Right atrium auricular region (tissue), 2 donors: ENCODE data around the gene C11orf54. TPM values are rescaled to one million over a fixed set of nuclear protein-coding genes. Genes with fewer than 3 reads are reported as not detected.

ENCODE experiments used
- DNase-seq: peaks from one replicate; pipeline ENCODE4 v3.0.0-alpha.2; 2019; ENCODE audit warnings: low spot score
- H3K27ac ChIP-seq, 2 donors: fragments of 200-600 bp; sonication (generic); 1 replicate in 1 of 2; 2 replicates in 1 of 2; pipeline ENCODE4 v1.5.1; 2016 to 2019
- H3K27me3 ChIP-seq, 2 donors: fragments of 200-600 bp; sonication (generic); one replicate each; pipeline versions ENCODE4 v1.5.1 to v1.6.0; 2017 to 2019
- H3K36me3 ChIP-seq: fragments of 200-600 bp; sonication (generic); one replicate; pipeline ENCODE4 v1.5.1; 2016
- H3K4me1 ChIP-seq, 2 donors: fragments of 200-600 bp; sonication (generic); one replicate each; pipeline versions ENCODE4 v1.5.1 to v1.6.0; 2017 to 2019
- H3K4me3 ChIP-seq, 2 donors: fragments of 200-600 bp; sonication (generic); 1 replicate in 1 of 2; 2 replicates in 1 of 2; pipeline ENCODE4 v1.5.1; 2017 to 2019; ENCODE audit warnings: mild to moderate bottlenecking in 1 of 2, moderate library complexity in 1 of 2
- H3K9me3 ChIP-seq, 2 donors: fragments of 200-600 bp; sonication (generic); one replicate each; pipeline ENCODE4 v1.5.1; 2019
- CTCF ChIP-seq, 2 donors: fragments of 200-600 bp; sonication (generic); IDR thresholded peaks; one replicate each; pipeline ENCODE4 v1.5.1; 2019; ENCODE audit warnings: antibody characterized with exemption in 2 of 2
- total RNA-seq, 2 donors: library from RNA; depleted of rRNA; stranded (reverse); fragments of >200 nt; gene quantifications; one replicate each; pipeline ENCODE4 v1.1.0, GENCODE V29; 2016

C11orf54 gene
- total RNA-seq, 2 donors from 2014 or later: 29.5 to 37.2 TPM

GRCh38 chr11:93729129-93729616, 12.3 kb upstream of the C11orf54 start:
- no peak for TF ChIP-seq CTCF (IDR thresholded peaks at IDR 0.05)

DNA sequence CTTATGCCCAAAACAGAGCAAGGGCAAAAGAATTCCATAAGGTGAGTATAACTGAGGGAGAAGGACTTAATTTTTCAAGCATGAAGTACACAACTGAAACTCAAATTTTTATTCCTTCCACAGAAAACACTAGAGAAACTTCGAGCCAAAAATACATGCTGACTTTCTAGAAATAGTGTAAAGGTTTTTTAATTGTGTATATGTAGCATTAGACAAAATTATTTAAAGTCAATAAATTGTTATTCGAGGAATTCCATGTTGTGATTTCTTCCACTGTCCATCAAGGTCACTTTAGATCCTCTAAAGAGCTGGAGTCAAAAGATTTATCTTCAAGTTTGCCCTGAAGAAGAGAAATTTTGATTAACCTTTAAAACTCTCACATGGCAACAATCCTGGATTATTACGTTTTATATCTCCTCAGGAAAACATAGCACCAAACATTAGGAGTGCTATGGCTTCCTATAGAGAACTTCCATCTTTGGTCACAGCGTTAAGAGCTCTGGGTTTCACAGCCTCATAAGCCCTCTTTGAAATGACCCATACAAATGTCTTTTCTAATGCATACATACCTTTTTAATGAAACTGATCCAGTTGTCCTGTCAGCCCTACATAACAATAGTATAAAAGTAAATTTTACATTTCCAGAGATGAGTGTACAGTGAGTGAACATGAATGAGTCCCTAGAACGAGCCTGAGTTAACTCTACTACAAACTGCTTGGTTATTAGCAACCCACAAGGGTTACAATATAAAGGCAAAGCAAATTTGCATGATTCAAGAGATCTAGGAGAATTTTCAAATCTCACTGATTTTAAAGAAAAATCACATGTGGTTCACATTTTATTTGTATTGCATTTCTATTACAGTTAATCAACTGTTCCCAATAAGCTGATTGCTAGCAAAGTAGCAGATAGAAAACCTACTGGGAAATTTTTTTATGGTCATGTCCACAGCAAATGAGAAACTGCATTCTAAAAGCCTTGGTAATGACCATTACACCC, 11.1 kb upstream of the C11orf54 start:
- DNase-seq: no peak
- Histone ChIP-seq H3K9me3 (no peaks in the 10 kb centered on the region), H3K27me3 (no peaks in the 10 kb centered on the region), H3K27ac (no peak overlapping the region), H3K4me3 (no peak overlapping the region), H3K4me1 (peaks cover 0 to 4% of the 10 kb centered on the region in 2 donors), H3K36me3 (peaks cover 85% of the 10 kb centered on the region)
- no peak for TF ChIP-seq CTCF (IDR thresholded peaks at IDR 0.05)

More at GRCh38 chr11:93729129-93729616, 12.3 kb upstream of the C11orf54 start:
- Histone ChIP-seq H3K27ac (no peak overlapping the region), H3K4me1 (no peaks in the 10 kb centered on the region), H3K4me3 (no peak overlapping the region), H3K36me3 (peaks cover 73% of the 10 kb centered on the region), H3K27me3 (no peaks in the 10 kb centered on the region), H3K9me3 (no peaks in the 10 kb centered on the region)
- no peak for DNase-seq

DNA sequence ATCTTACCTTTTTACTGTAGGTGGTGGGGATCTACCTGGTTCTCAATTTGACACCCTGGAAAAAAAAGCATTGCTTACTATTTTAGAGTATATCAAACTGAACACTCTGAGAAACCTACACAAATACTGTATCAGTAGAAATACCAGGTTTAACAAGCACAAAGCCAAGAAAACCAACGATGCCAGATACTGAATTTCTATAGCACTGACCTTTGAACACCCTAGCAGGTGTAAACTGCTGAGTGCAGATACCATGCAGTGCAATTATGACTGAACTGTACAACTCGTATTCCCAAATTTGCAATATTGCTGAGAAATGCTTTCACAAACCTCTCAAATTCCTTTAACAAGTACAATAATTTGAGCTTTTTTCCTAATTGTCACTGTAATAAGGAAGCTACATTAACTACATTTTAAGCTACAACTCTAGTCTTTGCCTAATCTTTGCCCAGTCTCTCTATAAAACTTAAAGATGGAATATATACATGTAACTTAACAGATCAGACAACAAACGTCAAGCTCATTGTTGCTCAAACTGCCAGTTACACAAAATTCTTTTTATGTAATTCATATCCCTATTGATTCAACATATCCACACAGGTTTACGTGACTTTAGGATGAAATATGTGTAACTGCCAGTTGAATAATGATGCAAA, 9.1 kb upstream of the C11orf54 start:
- H3K27me3 ChIP-seq: no peaks in the 10 kb centered on the region
- TF ChIP-seq CTCF (IDR thresholded peaks at IDR 0.05): no peak
- peaks cover 0 to 9% of the 10 kb centered on the region in 2 donors for H3K4me1 ChIP-seq
- DNase-seq: no peak
- peaks cover 99% of the 10 kb centered on the region for H3K36me3 ChIP-seq
- H3K9me3 ChIP-seq: no peaks in the 10 kb centered on the region
- no peak overlapping the region for H3K4me3 ChIP-seq
- no peak overlapping the region for H3K27ac ChIP-seq

GRCh38 chr11:93733474-93733873, 8.0 kb upstream of the C11orf54 start:
- Histone ChIP-seq H3K27ac (no peak overlapping the region), H3K9me3 (no peaks in the 10 kb centered on the region), H3K4me1 (peaks cover 0 to 18% of the 10 kb centered on the region in 2 donors), H3K4me3 (no peak overlapping the region), H3K36me3 (peaks cover 99% of the 10 kb centered on the region), H3K27me3 (no peaks in the 10 kb centered on the region)
- TF ChIP-seq CTCF (IDR thresholded peaks at IDR 0.05): no peak
- no peak for DNase-seq

GRCh38 chr11:93734427-93735222, 6.8 kb upstream of the C11orf54 start:
- H3K4me1 ChIP-seq: peaks cover 0 to 28% of the 10 kb centered on the region in 2 donors
- H3K27me3 ChIP-seq: no peaks in the 10 kb centered on the region
- no peak for TF ChIP-seq CTCF (IDR thresholded peaks at IDR 0.05)
- H3K27ac ChIP-seq: no peak overlapping the region
- DNase-seq: no peak
- H3K4me3 ChIP-seq: no peak overlapping the region
- no peaks in the 10 kb centered on the region for H3K9me3 ChIP-seq
- peaks cover 95% of the 10 kb centered on the region for H3K36me3 ChIP-seq
